Sigmoid colon (tissue), 4 donors: Measurements from ENCODE around the gene MYCN.
"Not testable (repeated sequence)": the region's sequence is repeated elsewhere in the genome, so short reads cannot be mapped to it uniquely, and the experiment has no call there.

Experiments
- CTCF ChIP-seq, 4 experiments: fragments of 450-650 bp in 3 of 4; fragments of 200-600 bp in 1 of 4; IDR thresholded peaks; one replicate each; pipeline ENCODE4 v1.5.1; 2016 to 2019; ENCODE audit warnings: antibody characterized with exemption in 4 of 4, mild to moderate bottlenecking in 3 of 4, moderate library complexity in 2 of 4
- POLR2AphosphoS5 ChIP-seq, 4 donors: sonication (generic); formaldehyde crosslinking; IDR thresholded peaks; one replicate each; pipeline ENCODE4 v1.6.1; 2017; ENCODE audit warnings: antibody characterized with exemption in 4 of 4

- not testable (repeated sequence) for TF ChIP-seq CTCF, POLR2AphosphoS5 (IDR thresholded peaks at IDR 0.05)
These were observed 11.3 kb upstream of the MYCN start for GRCh38 chr2:15929008-15929407.
